ENCODE data around the gene CGB7. TPM values are rescaled to one million over a fixed set of nuclear protein-coding genes. Genes with fewer than 3 reads are reported as not detected.
A peak's percentile ranks its signal among the peaks of the same experiment; 100 is the strongest.

The CGB7 gene
- total and polyA plus RNA-seq, 2 donors (not counting 1 experiment from before 2014, with no cell fraction given), result not detected

DNA sequence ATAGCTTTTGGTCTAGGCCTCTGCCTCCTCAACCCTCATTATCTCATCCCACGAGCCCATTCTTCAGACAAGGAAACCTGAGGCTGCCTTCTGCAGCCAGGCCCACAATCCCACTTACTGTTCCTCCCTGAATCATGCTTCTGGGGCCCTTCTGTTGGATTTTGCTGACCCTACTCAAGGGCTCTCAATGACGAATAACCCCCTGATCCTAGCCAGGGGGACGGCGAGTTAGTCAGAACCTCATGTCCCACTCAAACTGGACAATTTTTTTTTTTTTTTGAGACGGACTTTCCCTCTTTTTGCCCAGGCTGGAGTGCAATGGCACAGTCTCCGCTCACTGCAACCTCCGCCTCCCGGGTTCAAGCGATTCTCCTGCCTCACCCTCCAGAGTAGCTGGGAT lies 35.4 kb downstream of the CGB7 start:
- Mint-ChIP-seq H3K27ac (no peak overlapping the region), H3K9me3 (ENCODE audit: insufficient read depth) (no peaks in the 10 kb centered on the region), H3K4me3 (no peak overlapping the region), H3K27me3 (peaks cover 3% of the 10 kb centered on the region), H3K4me1 (peaks cover 33% of the 10 kb centered on the region)
- CTCF ChIA-PET, result no interaction called here
- Histone ChIP-seq H3K4me3 (ENCODE audit: control extremely low read depth in 1 of 5, extremely low read depth in 1 of 5, insufficient read depth in 1 of 5, low read depth in 2 of 5, low read length in 4 of 5) (no peak overlapping the region), H3K9me3 (ENCODE audit: control extremely low read depth in 1 of 3, control insufficient read depth in 2 of 3, insufficient read depth in 1 of 3, low read length in 2 of 3) (no peaks in the 10 kb centered on the region), H3K9ac (ENCODE audit: low read length) (no peak overlapping the region), H3K27me3 (replicated peaks in 1 of 4; ENCODE audit: control extremely low read depth in 1 of 4, control insufficient read depth in 3 of 4, insufficient read depth in 4 of 4, low read length in 3 of 4) (peaks cover 0 to 9% (median 2%) of the 10 kb centered on the region in 4 experiments), H3K4me2 (replicated peaks; ENCODE audit: low read depth, low read length, poor library complexity, severe bottlenecking) (no peak overlapping the region), H3K79me2 (ENCODE audit: control insufficient read depth, insufficient read depth, low read length) (no peaks in the 10 kb centered on the region), H3K4me1 (ENCODE audit: control insufficient read depth in 2 of 2, insufficient read depth in 2 of 2, low read length in 2 of 2) (peaks cover 25 to 39% of the 10 kb centered on the region in 2 donors), H4K20me1 (ENCODE audit: control insufficient read depth, insufficient read depth, low read length, poor library complexity, severe bottlenecking) (no peaks in the 10 kb centered on the region), H3K36me3 (replicated peaks in 1 of 2; ENCODE audit: control extremely low read depth in 1 of 2, control insufficient read depth in 1 of 2, extremely low read depth in 1 of 2, insufficient read depth in 2 of 2, low read length in 1 of 2) (no peaks in the 10 kb centered on the region), H3K27ac (ENCODE audit: low read length in 2 of 2) (no peak overlapping the region), H2AFZ (ENCODE audit: insufficient read depth, low read depth, low read length, poor library complexity, severe bottlenecking) (no peak overlapping the region)
- TF ChIP-seq, protein P1, sequence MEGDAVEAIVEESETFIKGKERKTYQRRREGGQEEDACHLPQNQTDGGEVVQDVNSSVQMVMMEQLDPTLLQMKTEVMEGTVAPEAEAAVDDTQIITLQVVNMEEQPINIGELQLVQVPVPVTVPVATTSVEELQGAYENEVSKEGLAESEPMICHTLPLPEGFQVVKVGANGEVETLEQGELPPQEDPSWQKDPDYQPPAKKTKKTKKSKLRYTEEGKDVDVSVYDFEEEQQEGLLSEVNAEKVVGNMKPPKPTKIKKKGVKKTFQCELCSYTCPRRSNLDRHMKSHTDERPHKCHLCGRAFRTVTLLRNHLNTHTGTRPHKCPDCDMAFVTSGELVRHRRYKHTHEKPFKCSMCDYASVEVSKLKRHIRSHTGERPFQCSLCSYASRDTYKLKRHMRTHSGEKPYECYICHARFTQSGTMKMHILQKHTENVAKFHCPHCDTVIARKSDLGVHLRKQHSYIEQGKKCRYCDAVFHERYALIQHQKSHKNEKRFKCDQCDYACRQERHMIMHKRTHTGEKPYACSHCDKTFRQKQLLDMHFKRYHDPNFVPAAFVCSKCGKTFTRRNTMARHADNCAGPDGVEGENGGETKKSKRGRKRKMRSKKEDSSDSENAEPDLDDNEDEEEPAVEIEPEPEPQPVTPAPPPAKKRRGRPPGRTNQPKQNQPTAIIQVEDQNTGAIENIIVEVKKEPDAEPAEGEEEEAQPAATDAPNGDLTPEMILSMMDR (IDR thresholded peaks at IDR 0.05), result no peak
- intact Hi-C loops (cut with micrococcal nuclease), result no loop called here
- POLR2A ChIA-PET, result no interaction called here
- ATAC-seq (ENCODE audit: low read depth) (no peak), DNase-seq (no peak)
- WGBS (ENCODE audit: insufficient coverage), result 94% methylated on average over 9 of the region's 9 CpGs

DNA sequence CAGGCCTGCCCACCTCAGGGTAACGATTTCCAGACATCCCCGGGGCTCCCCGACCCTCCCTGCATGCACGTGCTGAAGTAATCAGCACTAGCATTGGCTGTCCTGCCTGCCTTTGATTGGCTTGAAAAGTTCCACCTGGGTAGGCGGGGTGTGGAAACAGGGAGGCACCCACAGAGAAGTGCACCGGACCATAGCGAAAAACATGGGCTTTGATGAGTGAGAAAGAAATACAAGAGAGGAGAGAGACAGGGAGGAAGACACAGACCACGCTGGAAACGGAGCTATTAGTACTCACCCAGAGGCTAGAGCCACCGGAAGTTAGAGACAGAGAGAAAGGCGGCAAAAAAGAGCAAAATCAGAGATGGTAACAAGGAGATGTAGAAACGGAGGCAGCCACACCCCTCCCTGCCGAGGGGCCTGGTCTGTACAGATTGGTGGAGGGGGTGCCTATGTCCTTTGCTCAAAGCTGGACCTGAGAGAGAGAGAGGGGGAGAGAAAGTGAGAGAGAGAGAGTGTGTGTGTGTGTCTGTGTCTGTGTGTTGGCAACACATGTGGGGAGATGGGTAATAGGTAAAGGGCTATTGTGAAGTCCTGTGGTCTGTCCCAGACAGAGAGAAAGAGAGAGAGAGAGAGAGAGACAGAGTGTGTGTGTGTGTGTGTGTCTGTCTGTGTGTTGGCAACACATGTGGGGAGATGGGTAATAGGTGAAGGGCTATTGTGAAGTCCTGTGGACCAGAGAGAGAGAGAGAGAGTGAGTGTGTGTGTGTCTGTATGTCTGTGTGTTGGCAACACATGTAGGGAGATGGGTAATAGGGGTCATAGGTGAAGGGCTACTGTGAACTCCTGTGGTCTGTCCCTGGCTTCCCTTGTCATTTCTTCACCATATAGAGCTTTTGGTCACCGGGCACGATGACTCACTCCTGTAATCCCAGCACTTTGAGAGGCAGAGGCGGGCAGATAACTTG lies 36.3 kb downstream of the CGB7 start:
- H3K4me3 ChIP-seq (ENCODE audit: control extremely low read depth in 1 of 5, extremely low read depth in 1 of 5, insufficient read depth in 1 of 5, low read depth in 2 of 5, low read length in 4 of 5), result no peak overlapping the region
- H3K4me1 Mint-ChIP-seq, result peaks cover 34% of the 10 kb centered on the region
- intact Hi-C loops (cut with micrococcal nuclease), result no loop called here

More for the DNA sequence above, 36.3 kb downstream of the CGB7 start:
- TF ChIP-seq, protein P1 (IDR thresholded peaks at IDR 0.05), result no peak
- TF ChIP-seq EZH2 (IDR thresholded peaks at IDR 0.05; ENCODE audit: borderline replicate concordance, insufficient read depth, low read depth, low read length, poor library complexity, severe bottlenecking), result no peak
- no peak for DNase-seq
- Histone ChIP-seq H3K79me2 (ENCODE audit: control insufficient read depth, insufficient read depth, low read length) (no peaks in the 10 kb centered on the region), H3K9me3 (ENCODE audit: control extremely low read depth in 1 of 3, control insufficient read depth in 2 of 3, insufficient read depth in 1 of 3, low read length in 2 of 3) (no peaks in the 10 kb centered on the region), H3K9ac (ENCODE audit: low read length) (no peak overlapping the region), H2AFZ (ENCODE audit: insufficient read depth, low read depth, low read length, poor library complexity, severe bottlenecking) (peak overlapping the region; percentile 59), H3K4me2 (replicated peaks; ENCODE audit: low read depth, low read length, poor library complexity, severe bottlenecking) (peak overlapping the region; percentile 32), H3K36me3 (replicated peaks in 1 of 2; ENCODE audit: control extremely low read depth in 1 of 2, control insufficient read depth in 1 of 2, extremely low read depth in 1 of 2, insufficient read depth in 2 of 2, low read length in 1 of 2) (no peaks in the 10 kb centered on the region), H3K4me1 (ENCODE audit: control insufficient read depth in 2 of 2, insufficient read depth in 2 of 2, low read length in 2 of 2) (peaks cover 25 to 40% of the 10 kb centered on the region in 2 donors), H3K27ac (ENCODE audit: low read length in 2 of 2) (no peak overlapping the region), H4K20me1 (ENCODE audit: control insufficient read depth, insufficient read depth, low read length, poor library complexity, severe bottlenecking) (no peaks in the 10 kb centered on the region), H3K27me3 (replicated peaks in 1 of 4; ENCODE audit: control extremely low read depth in 1 of 4, control insufficient read depth in 3 of 4, insufficient read depth in 4 of 4, low read length in 3 of 4) (peaks cover 0 to 9% (median 2%) of the 10 kb centered on the region in 4 experiments)
- POLR2A ChIA-PET, result interaction anchor here (0.5 kb wide), 1 partner anchor 64 kb away, joined by 7 read pairs; no protein-coding TSS in a partner anchor
- CTCF ChIA-PET, result interaction anchor here (0.9 kb wide), 1 partner anchor 77 kb away, joined by 3 read pairs; no protein-coding TSS in a partner anchor
- ATAC-seq (ENCODE audit: low read depth), result no peak
- Mint-ChIP-seq H3K27me3 (peaks cover 3% of the 10 kb centered on the region), H3K4me3 (peak overlapping the region; percentile 46), H3K27ac (peak overlapping the region; percentile 1), H3K9me3 (ENCODE audit: insufficient read depth) (no peaks in the 10 kb centered on the region)
- 37% methylated on average over 15 of the region's 16 CpGs for WGBS (ENCODE audit: insufficient coverage)
